Right lobe of liver (tissue), 6 donors: ENCODE results near the gene LMAN2L. TPM values are rescaled to one million over a fixed set of nuclear protein-coding genes. Genes with fewer than 3 reads are reported as not detected.

Source experiments
- ATAC-seq, 4 donors: fragments of 200-7000 bp; cut with Tn5 transposase; one replicate each; pipeline ENCODE4 v1.9.1; 2020; ENCODE audit warnings: mild to moderate bottlenecking in 4 of 4, moderate library complexity in 4 of 4
- DNase-seq, 3 donors: peaks; one replicate each; pipeline ENCODE4 v3.0.0-alpha.2; 2020
- H3K27ac ChIP-seq, 3 donors: fragments of 200-600 bp; one replicate each; pipeline ENCODE4 v1.8.0; 2022
- H3K27me3 ChIP-seq, 2 donors: fragments of 200-600 bp; one replicate each; pipeline ENCODE4 v1.8.0; 2022
- H3K36me3 ChIP-seq, 4 donors: fragments of 200-600 bp; sonication (generic) in 1 of 4; one replicate each; pipeline versions ENCODE4 v1.5.1 to v1.8.0; 2017 to 2022; ENCODE audit warnings: control low read depth in 1 of 4
- H3K4me1 ChIP-seq, 4 donors: fragments of 200-600 bp; sonication (generic) in 1 of 4; one replicate each; pipeline versions ENCODE4 v1.5.1 to v1.8.0; 2017 to 2022; ENCODE audit warnings: control low read depth in 1 of 4
- H3K4me3 ChIP-seq, 3 donors: fragments of 200-600 bp; one replicate each; pipeline ENCODE4 v1.8.0; 2022
- H3K9me3 ChIP-seq, 4 donors: fragments of 200-600 bp; sonication (generic) in 1 of 4; one replicate each; pipeline versions ENCODE4 v1.5.1 to v1.8.0; 2017 to 2022; ENCODE audit warnings: control low read depth in 1 of 4
- CTCF ChIP-seq, 4 donors: fragments of 200-600 bp in 3 of 4; fragments of 450-650 bp in 1 of 4; IDR thresholded peaks; one replicate each; pipeline versions ENCODE4 v1.5.1 to v1.8.0; 2016 to 2022; ENCODE audit warnings: antibody characterized with exemption in 4 of 4, mild to moderate bottlenecking in 2 of 4
- POLR2A ChIP-seq: fragments of 450-650 bp; IDR thresholded peaks from one replicate; pipeline ENCODE4 v1.6.1; 2017; ENCODE audit warnings: antibody characterized with exemption, mild to moderate bottlenecking
- WGBS: methylation state at CpG from one replicate; pipeline ENCODE4 v1.1.6; 2018; ENCODE audit warnings: low coverage, low lambda C conversion rate; ENCODE audit not compliant: insufficient coverage; ENCODE audit errors: missing lambda C conversion rate; 5-methylcytosine and 5-hydroxymethylcytosine counted together
- intact Hi-C, 2 donors: fragments of 100-400 bp; cut with DNase I; formaldehyde crosslinking; loops; one replicate each; pipeline versions ENCODE4 v1.11.2 to v1.14.1; 2022
- total RNA-seq, 6 experiments: library from RNA; depleted of rRNA in 2 of 6; stranded (reverse); fragments of >200 nt in 2 of 6; fragmentation: NEBNext Ultra II Directional in 3 of 6; extraction: Animal tissue kit (Norgen Biotek cat#: 25700) in 3 of 6; gene quantifications; one replicate each; pipeline versions ENCODE4 v1.1.0 to v1.2.4, GENCODE V29; 2016 to 2023
- donor health status: DM: no; HTN: yes; CAD: no.
- donor health status: DM: no; HTN: no; CAD: no.
- donor health status: DM: no; HTN: no; CAD: no.
- donor health status: DM: no; HTN: yes; CAD: no.
- donor health status: DM: no; HTN: yes; CAD: no.

Gene LMAN2L
- total RNA-seq, 6 experiments from 2014 or later = 5.5 to 17.8 (median 11.3) TPM

- ATAC-seq = no peak
- intact Hi-C loops = no loop called here
- no peaks in the 10 kb centered on the region for H3K9me3 ChIP-seq
- DNase-seq = no peak
- H3K36me3 ChIP-seq = no peaks in the 10 kb centered on the region
- H3K4me1 ChIP-seq = no peaks in the 10 kb centered on the region
- H3K27ac ChIP-seq = no peak overlapping the region
- no peaks in the 10 kb centered on the region for H3K27me3 ChIP-seq
- H3K4me3 ChIP-seq = no peak overlapping the region
- TF ChIP-seq CTCF (IDR thresholded peaks at IDR 0.05) (no peak), POLR2A (no peak)
- WGBS = 80% methylated on average over 4 of the region's 14 CpGs
These were observed 47.5 kb downstream of the LMAN2L start for GRCh38 chr2:96692094-96692971.

DNA sequence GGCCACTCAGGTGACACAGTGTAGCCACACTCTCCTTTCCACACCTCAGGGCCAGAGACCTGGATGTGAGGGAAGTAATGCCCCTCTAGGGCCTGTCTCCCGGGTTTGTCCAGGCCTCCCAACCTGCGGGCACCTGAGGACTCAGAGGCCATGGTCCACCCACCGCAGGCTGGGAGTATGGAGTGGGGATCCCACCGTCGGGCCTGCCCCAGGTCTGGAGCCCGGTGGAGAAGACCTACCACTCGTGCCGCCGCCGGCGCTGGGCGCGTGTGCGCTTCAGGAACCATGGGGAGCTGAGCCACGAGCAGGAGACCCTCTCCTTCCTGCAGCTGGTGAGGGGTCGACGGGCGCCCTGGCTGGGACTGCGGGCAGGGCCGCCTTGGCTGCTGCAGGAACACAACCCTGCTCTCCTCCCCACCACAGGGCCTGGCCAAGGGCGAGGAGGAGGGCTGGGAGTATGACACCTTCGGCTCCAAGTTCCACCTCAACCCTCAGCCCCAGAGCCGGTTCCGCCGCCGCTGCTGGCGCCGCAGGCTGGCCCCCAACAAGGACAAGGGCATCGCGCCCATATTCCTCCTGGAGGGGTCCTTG is 48.7 kb downstream of the LMAN2L start:
- TF ChIP-seq CTCF (IDR thresholded peaks at IDR 0.05) = no peak
- no peak for TF ChIP-seq POLR2A
- no peak for DNase-seq
- Histone ChIP-seq H3K4me3 (no peak overlapping the region), H3K27me3 (no peaks in the 10 kb centered on the region), H3K27ac (no peak overlapping the region), H3K4me1 (no peaks in the 10 kb centered on the region), H3K9me3 (no peaks in the 10 kb centered on the region), H3K36me3 (no peaks in the 10 kb centered on the region)
- no peak for ATAC-seq
- WGBS = 100% methylated on average over 1 of the region's 30 CpGs
- intact Hi-C loops = no loop called here

DNA sequence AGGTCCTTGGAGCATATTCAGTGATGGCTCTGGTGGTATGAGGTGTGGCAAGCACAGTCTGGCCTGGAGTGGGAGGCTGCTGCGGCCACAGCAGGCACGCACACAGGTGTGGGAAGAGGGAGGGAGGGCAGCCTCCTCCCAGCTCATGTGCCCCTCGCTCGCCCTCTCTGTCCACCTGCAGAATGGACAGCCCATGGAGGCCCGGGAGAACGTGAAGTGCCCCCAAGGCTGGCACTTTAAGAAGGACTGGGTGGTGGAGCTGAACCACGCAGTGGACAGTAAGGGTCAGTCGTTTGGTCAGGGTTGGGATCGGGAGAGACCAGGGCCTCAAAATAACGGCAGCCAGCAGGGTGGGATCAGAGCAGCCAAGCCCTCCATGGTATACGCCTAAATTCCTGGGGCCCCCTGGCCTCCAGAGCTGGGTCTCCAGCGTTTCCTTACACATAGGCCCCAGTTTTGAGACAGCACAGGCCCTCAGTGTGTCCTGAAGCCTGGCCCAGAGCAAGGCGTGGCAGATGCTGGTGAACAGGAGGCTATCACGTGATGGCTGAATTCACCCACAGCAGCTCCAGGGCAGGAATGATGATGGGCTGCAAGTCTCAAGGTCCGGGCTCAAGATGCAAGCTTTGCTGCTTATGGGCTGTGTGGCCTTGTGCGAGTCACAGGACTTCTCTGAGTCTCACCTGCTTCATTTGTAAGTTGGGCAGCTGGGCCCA is 49.4 kb downstream of the LMAN2L start:
- 76% methylated on average over 3 of the region's 16 CpGs for WGBS
- DNase-seq = no peak
- intact Hi-C loops = no loop called here
- Histone ChIP-seq H3K27ac (no peak overlapping the region), H3K36me3 (no peaks in the 10 kb centered on the region), H3K27me3 (no peaks in the 10 kb centered on the region), H3K4me1 (no peaks in the 10 kb centered on the region), H3K9me3 (no peaks in the 10 kb centered on the region), H3K4me3 (no peak overlapping the region)
- no peak for ATAC-seq
- TF ChIP-seq CTCF (IDR thresholded peaks at IDR 0.05) (no peak), POLR2A (no peak)

DNA sequence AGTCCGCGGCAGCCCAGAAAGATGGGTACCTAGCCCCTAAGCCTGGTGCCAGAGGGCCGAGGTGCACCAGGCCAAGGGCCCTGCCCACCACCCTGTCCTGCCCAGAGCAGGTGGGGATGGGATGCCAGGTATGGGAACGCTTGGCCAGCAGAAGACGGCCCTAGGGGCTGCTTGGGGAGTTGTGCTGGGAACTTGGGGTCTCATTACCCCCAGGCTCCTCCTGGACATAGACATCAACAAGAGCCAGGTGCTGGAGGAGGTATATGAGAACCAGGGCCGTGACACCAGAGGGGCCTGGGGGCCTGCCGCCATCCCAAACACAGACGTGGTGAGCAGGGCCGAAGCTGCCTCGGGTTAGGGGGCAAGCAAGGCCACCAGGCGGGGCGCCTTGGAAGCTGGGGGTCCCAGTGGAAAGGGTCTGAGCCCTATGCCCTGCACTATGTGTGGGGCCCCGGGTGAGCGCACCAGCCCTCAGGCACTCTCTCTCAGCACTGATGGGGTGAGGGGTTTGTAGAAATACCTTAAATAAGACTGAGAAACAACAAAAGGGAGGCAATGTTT is 50.4 kb downstream of the LMAN2L start:
- Histone ChIP-seq H3K9me3 (no peaks in the 10 kb centered on the region), H3K4me3 (no peak overlapping the region), H3K27ac (no peak overlapping the region), H3K36me3 (no peaks in the 10 kb centered on the region), H3K27me3 (no peaks in the 10 kb centered on the region), H3K4me1 (no peaks in the 10 kb centered on the region)
- ATAC-seq (no peak), DNase-seq (no peak)
- TF ChIP-seq POLR2A (no peak), CTCF (IDR thresholded peaks at IDR 0.05) (no peak)
- intact Hi-C loops = no loop called here
- 87% methylated on average over 10 of the region's 14 CpGs for WGBS
